ENCODE results near the gene GRAP. TPM values are rescaled to one million over a fixed set of nuclear protein-coding genes. Genes with fewer than 3 reads are reported as not detected.
"Not testable (repeated sequence)": the region's sequence is repeated elsewhere in the genome, so short reads cannot be mapped to it uniquely, and the experiment has no call there.

Gene GRAP
- total RNA-seq, 1 experiment from 2014 or later, result 1.1 TPM

GRCh38 chr17:19062009-19062717, 15.4 kb upstream of the GRAP start:
- H3K9me3 ChIP-seq (replicated peaks); H3K27ac ChIP-seq; H3K27me3 ChIP-seq (replicated peaks); H3K4me1 ChIP-seq (replicated peaks); H3K4me3 ChIP-seq; H3K36me3 ChIP-seq: not testable (repeated sequence)
- DNase-seq (ENCODE audit: low read depth in 1 of 2, low spot score in 2 of 2), result peak in 1 of 2 experiments; percentile 99

- not testable (repeated sequence) for H3K36me3 ChIP-seq; DNase-seq (ENCODE audit: low read depth in 1 of 2, low spot score in 2 of 2); H3K4me3 ChIP-seq; H3K27me3 ChIP-seq (replicated peaks); H3K27ac ChIP-seq; H3K9me3 ChIP-seq (replicated peaks); H3K4me1 ChIP-seq (replicated peaks)
Observed at GRCh38 chr17:19055447-19055846, 8.7 kb upstream of the GRAP start.

GRCh38 chr17:19048826-19049225, 2.1 kb upstream of the GRAP start:
- not testable (repeated sequence) for H3K9me3 ChIP-seq (replicated peaks); H3K36me3 ChIP-seq; H3K4me3 ChIP-seq; H3K27me3 ChIP-seq (replicated peaks); DNase-seq (ENCODE audit: low read depth in 1 of 2, low spot score in 2 of 2); H3K4me1 ChIP-seq (replicated peaks); H3K27ac ChIP-seq

DNA sequence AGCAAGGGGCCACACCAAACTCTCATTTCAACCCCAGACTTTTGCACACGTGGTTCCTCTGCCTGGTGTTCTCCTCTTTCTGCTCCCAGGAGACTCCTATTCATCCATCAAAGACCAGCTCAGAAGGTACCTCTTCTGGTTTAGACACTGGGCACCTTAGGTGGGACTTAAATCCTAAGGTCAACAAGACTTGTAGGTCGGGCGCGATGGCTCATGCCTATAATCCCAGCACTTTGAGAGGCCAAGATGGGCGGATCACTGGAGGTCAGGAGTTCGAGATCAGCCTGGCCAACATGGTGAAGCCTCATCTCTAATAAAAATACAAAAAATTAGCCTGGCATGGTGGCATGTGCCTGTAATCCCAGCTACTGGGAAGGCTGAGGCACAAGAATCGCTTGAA, 753 bp upstream of the GRAP start:
- peak in 1 of 2 experiments; percentile 28 for DNase-seq (ENCODE audit: low read depth in 1 of 2, low spot score in 2 of 2)
- H3K27ac ChIP-seq; H3K9me3 ChIP-seq (replicated peaks); H3K27me3 ChIP-seq (replicated peaks); H3K4me1 ChIP-seq (replicated peaks); H3K4me3 ChIP-seq; H3K36me3 ChIP-seq: not testable (repeated sequence)

GRCh38 chr17:19044643-19045042, 2.1 kb downstream of the GRAP start:
- H3K4me1 ChIP-seq (replicated peaks); H3K27ac ChIP-seq; H3K9me3 ChIP-seq (replicated peaks); DNase-seq (ENCODE audit: low read depth in 1 of 2, low spot score in 2 of 2); H3K36me3 ChIP-seq; H3K4me3 ChIP-seq; H3K27me3 ChIP-seq (replicated peaks): not testable (repeated sequence)

- not testable (repeated sequence) for H3K9me3 ChIP-seq (replicated peaks); H3K4me3 ChIP-seq; H3K27me3 ChIP-seq (replicated peaks); H3K36me3 ChIP-seq; H3K27ac ChIP-seq; DNase-seq (ENCODE audit: low read depth in 1 of 2, low spot score in 2 of 2); H3K4me1 ChIP-seq (replicated peaks)
Observed at GRCh38 chr17:19043032-19043431, 3.7 kb downstream of the GRAP start.

DNA sequence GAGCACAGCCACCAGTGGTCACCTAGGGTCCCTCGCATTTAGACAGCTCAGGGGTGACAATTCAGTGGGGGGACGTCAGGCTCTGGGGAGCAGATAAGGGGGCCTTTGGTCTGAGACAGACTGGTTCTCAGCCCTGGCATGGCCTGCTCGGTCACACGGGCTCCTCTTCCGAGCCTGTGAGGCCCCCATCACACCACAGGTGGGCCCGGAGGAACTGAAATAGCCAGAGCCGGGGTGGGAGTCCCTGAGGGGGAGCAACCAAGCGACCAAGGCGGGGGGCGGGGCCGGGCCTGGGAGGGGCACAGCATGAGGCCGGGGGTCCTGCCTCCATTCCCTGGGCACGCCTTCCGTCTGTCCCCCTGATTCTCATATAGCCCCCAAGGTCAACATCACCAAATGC, 4.4 kb downstream of the GRAP start:
- H3K4me1 ChIP-seq (replicated peaks); DNase-seq (ENCODE audit: low read depth in 1 of 2, low spot score in 2 of 2); H3K4me3 ChIP-seq; H3K36me3 ChIP-seq; H3K9me3 ChIP-seq (replicated peaks); H3K27me3 ChIP-seq (replicated peaks); H3K27ac ChIP-seq: not testable (repeated sequence)

DNA sequence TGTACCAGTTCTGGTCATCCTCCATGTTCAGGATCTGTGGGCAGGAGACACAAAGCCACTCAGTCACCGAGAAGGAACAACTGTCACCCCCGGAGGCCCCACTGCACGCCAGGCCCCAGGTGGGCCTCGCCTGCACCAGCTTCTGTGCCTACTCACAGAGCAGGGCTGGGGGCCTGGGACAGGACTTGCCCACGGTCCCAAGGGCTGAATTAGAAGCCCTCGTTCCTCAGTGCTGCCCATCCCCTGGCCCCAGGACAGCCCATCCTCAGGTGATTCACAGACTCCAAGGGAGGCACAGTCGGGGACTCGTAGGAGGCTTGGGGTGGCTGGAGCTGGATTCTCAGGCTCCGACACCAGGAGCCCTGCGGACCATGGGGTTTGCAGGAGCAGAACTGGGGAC, 4.9 kb downstream of the GRAP start:
- not testable (repeated sequence) for H3K36me3 ChIP-seq; H3K4me1 ChIP-seq (replicated peaks); H3K27ac ChIP-seq; H3K27me3 ChIP-seq (replicated peaks); H3K9me3 ChIP-seq (replicated peaks); H3K4me3 ChIP-seq
- DNase-seq (ENCODE audit: low read depth in 1 of 2, low spot score in 2 of 2), result peak in 1 of 2 experiments; percentile 13

- H3K27ac ChIP-seq; H3K36me3 ChIP-seq; H3K4me1 ChIP-seq (replicated peaks); DNase-seq (ENCODE audit: low read depth in 1 of 2, low spot score in 2 of 2); H3K27me3 ChIP-seq (replicated peaks); H3K4me3 ChIP-seq; H3K9me3 ChIP-seq (replicated peaks): not testable (repeated sequence)
Observed at GRCh38 chr17:19040350-19040749, 6.4 kb downstream of the GRAP start.

- not testable (repeated sequence) for H3K36me3 ChIP-seq; H3K27ac ChIP-seq; H3K4me3 ChIP-seq; H3K27me3 ChIP-seq (replicated peaks); DNase-seq (ENCODE audit: low read depth in 1 of 2, low spot score in 2 of 2); H3K4me1 ChIP-seq (replicated peaks); H3K9me3 ChIP-seq (replicated peaks)
Observed at GRCh38 chr17:19038730-19039129, 8.0 kb downstream of the GRAP start.

DNA sequence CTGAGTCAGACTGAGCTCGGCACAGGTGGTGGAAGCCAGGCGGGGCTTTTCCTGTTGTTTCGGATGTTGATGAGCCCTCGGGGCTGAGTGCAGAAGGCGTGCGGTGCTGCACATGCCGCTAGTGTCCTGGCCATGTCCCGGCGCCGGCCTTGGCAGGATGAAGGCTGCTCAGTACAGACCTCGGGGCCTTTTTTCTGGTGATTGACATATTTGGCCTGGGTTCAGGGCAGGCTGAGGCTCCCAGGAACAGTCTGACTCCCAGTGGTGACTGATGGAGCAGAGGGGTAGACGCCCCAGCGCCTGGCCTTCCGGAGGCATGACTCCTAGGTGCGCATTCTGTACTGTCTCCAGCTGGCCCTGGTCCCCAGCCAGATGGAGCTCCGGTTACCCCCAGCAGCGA, 8.8 kb downstream of the GRAP start:
- H3K27ac ChIP-seq; H3K4me1 ChIP-seq (replicated peaks); H3K9me3 ChIP-seq (replicated peaks); H3K36me3 ChIP-seq; DNase-seq (ENCODE audit: low read depth in 1 of 2, low spot score in 2 of 2); H3K4me3 ChIP-seq; H3K27me3 ChIP-seq (replicated peaks): not testable (repeated sequence)

GRCh38 chr17:19037547-19037946, 9.2 kb downstream of the GRAP start:
- H3K27ac ChIP-seq; H3K4me3 ChIP-seq; DNase-seq (ENCODE audit: low read depth in 1 of 2, low spot score in 2 of 2); H3K27me3 ChIP-seq (replicated peaks); H3K9me3 ChIP-seq (replicated peaks); H3K36me3 ChIP-seq; H3K4me1 ChIP-seq (replicated peaks): not testable (repeated sequence)

DNA sequence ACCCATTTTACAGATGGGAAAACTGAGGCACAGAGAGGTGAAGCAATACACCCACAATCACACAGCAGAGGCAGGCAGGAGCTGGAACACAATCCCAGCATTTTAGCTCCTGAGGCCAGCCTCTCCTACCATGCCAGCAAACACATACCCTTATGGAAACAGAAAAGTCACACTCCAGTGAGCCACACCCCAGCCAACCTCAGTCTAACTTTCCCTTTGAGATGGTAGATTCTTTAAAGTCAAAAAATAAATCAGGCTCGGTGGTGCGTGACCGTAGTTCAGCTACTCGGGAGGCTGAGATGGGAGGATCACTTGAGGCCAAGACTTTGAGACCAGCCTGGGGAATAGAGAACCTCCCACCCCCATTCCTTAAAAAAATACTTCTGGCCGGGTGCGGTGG, 10.6 kb downstream of the GRAP start:
- H3K4me1 ChIP-seq (replicated peaks); H3K9me3 ChIP-seq (replicated peaks); H3K36me3 ChIP-seq; H3K27ac ChIP-seq; H3K4me3 ChIP-seq; H3K27me3 ChIP-seq (replicated peaks); DNase-seq (ENCODE audit: low read depth in 1 of 2, low spot score in 2 of 2): not testable (repeated sequence)

- H3K27ac ChIP-seq; H3K4me1 ChIP-seq (replicated peaks); H3K4me3 ChIP-seq; H3K36me3 ChIP-seq; DNase-seq (ENCODE audit: low read depth in 1 of 2, low spot score in 2 of 2); H3K9me3 ChIP-seq (replicated peaks); H3K27me3 ChIP-seq (replicated peaks): not testable (repeated sequence)
Observed at GRCh38 chr17:19032377-19032988, 14.3 kb downstream of the GRAP start.

DNA sequence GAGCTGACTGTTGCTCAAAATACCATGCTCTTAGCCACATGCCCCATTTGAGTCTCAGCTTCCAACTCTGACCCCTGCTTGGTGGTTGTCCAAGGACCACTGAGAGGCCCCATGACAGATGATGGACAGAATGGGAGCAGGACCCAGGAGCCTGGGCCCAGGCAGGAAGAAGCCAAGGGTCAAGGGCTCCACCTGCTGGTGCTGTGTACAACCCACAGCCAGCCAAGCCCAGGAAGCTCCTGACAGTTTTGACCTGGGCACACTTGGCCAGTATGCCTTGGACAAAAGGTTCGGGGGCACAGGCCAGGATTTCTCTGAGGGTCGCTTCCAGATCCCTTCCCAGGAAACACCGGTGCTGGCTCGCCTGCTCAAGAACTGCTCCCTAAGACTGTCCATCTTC, 15.0 kb downstream of the GRAP start:
- H3K4me3 ChIP-seq; H3K9me3 ChIP-seq (replicated peaks); H3K4me1 ChIP-seq (replicated peaks); H3K27me3 ChIP-seq (replicated peaks); H3K27ac ChIP-seq; H3K36me3 ChIP-seq: not testable (repeated sequence)
- DNase-seq (ENCODE audit: low read depth in 1 of 2, low spot score in 2 of 2), result peak in 1 of 2 experiments; percentile 84
